H9 (cell line): ENCODE data around the gene HS6ST1. TPM values are rescaled to one million over a fixed set of nuclear protein-coding genes. Genes with fewer than 3 reads are reported as not detected.

Experiments used
- DNase-seq: peaks from one replicate; pipeline ENCODE4 v3.0.0-alpha.2; 2017
- H2AFZ ChIP-seq: one replicate; pipeline ENCODE4 v1.6.1; 2013; ENCODE audit warnings: mild to moderate bottlenecking, low read length, control low read depth, moderate library complexity
- H2AK5ac ChIP-seq: 2 replicates; pipeline ENCODE4 v1.6.1; 2013; ENCODE audit warnings: low read length, control low read depth, mixed read lengths; ENCODE audit not compliant: insufficient read length
- H2BK120ac ChIP-seq: one replicate; pipeline ENCODE4 v1.6.1; 2013; ENCODE audit warnings: low read depth, mild to moderate bottlenecking, low read length, control low read depth, inconsistent platforms; ENCODE audit not compliant: poor library complexity, severe bottlenecking
- H2BK12ac ChIP-seq: 2 replicates; pipeline ENCODE4 v1.6.1; 2013; ENCODE audit warnings: low read length, control low read depth, mixed read lengths, low read depth; ENCODE audit not compliant: insufficient read length
- H2BK15ac ChIP-seq: 2 replicates; pipeline ENCODE4 v1.6.1; 2013; ENCODE audit warnings: low read depth, low read length, control low read depth
- H2BK20ac ChIP-seq: one replicate; pipeline ENCODE4 v1.6.1; 2013; ENCODE audit warnings: low read depth, mild to moderate bottlenecking, low read length, control low read depth, inconsistent platforms; ENCODE audit not compliant: poor library complexity, severe bottlenecking
- H2BK5ac ChIP-seq: 2 replicates; pipeline ENCODE4 v1.6.1; 2013; ENCODE audit warnings: low read length, control low read depth, mixed read lengths; ENCODE audit not compliant: insufficient read length
- H3K14ac ChIP-seq: 2 replicates; pipeline ENCODE4 v1.6.1; 2013; ENCODE audit warnings: low read length, control low read depth; ENCODE audit not compliant: insufficient read depth
- H3K18ac ChIP-seq: 2 replicates; pipeline ENCODE4 v1.6.1; 2013; ENCODE audit warnings: low read depth, mild to moderate bottlenecking, mixed read lengths, low read length, control low read depth; ENCODE audit not compliant: insufficient read length
- H3K23ac ChIP-seq: 2 replicates; pipeline ENCODE4 v1.6.1; 2013; ENCODE audit warnings: low read length, control low read depth, mixed read lengths, low read depth; ENCODE audit not compliant: insufficient read length
- H3K23me2 ChIP-seq: 2 replicates; pipeline ENCODE4 v1.6.1; 2013; ENCODE audit warnings: low read depth, mild to moderate bottlenecking, mixed read lengths, low read length, control low read depth; ENCODE audit not compliant: insufficient read length, poor library complexity, severe bottlenecking
- H3K27ac ChIP-seq: 2 replicates; pipeline ENCODE4 v1.5.1; 2013; ENCODE audit warnings: low read length, control low read depth, mixed read lengths, low read depth; ENCODE audit not compliant: insufficient read length
- H3K27me3 ChIP-seq: 2 replicates; pipeline ENCODE4 v1.6.1; 2013; ENCODE audit warnings: low read length, control low read depth, inconsistent platforms; ENCODE audit not compliant: insufficient read depth
- H3K4ac ChIP-seq: 2 replicates; pipeline ENCODE4 v1.6.1; 2013; ENCODE audit warnings: low read depth, mild to moderate bottlenecking, control low read depth, inconsistent platforms, low read length, moderate library complexity
- H3K4me1 ChIP-seq: 2 replicates; pipeline ENCODE4 v1.6.1; 2013; ENCODE audit warnings: low read length, control low read depth, inconsistent platforms; ENCODE audit not compliant: insufficient read depth
- H3K4me2 ChIP-seq: 2 replicates; pipeline ENCODE4 v1.6.1; 2013; ENCODE audit warnings: low read length, control low read depth, mixed read lengths; ENCODE audit not compliant: insufficient read length, insufficient read depth
- H3K56ac ChIP-seq: 2 replicates; pipeline ENCODE4 v1.6.1; 2013; ENCODE audit warnings: low read depth, mild to moderate bottlenecking, mixed read lengths, low read length, control low read depth; ENCODE audit not compliant: insufficient read length
- H3K79me1 ChIP-seq: 2 replicates; pipeline ENCODE4 v1.6.1; 2013; ENCODE audit warnings: low read depth, mild to moderate bottlenecking, moderate library complexity, low read length, control low read depth, inconsistent platforms; ENCODE audit not compliant: insufficient read depth, poor library complexity, severe bottlenecking
- H3K79me2 ChIP-seq: 2 replicates; pipeline ENCODE4 v1.6.1; 2013; ENCODE audit warnings: low read length, control low read depth, inconsistent platforms; ENCODE audit not compliant: insufficient read depth
- H3K9ac ChIP-seq: 2 replicates; pipeline ENCODE4 v1.6.1; 2013; ENCODE audit warnings: low read length, control low read depth, mixed read lengths; ENCODE audit not compliant: insufficient read length; ENCODE audit errors: extremely low read depth
- H3K9me3 ChIP-seq: one replicate; pipeline ENCODE4 v1.6.1; 2013; ENCODE audit warnings: low read depth, low read length, inconsistent platforms; ENCODE audit not compliant: control insufficient read depth
- H3T11ph ChIP-seq: one replicate; pipeline ENCODE4 v1.6.1; 2013; ENCODE audit warnings: mild to moderate bottlenecking, low read length, control low read depth, inconsistent platforms
- H4K20me1 ChIP-seq: one replicate; pipeline ENCODE4 v1.6.1; 2013; ENCODE audit not compliant: control insufficient read depth, insufficient read length, insufficient read depth
- H4K5ac ChIP-seq: 2 replicates; pipeline ENCODE4 v1.6.1; 2013; ENCODE audit warnings: low read depth, mild to moderate bottlenecking, mixed read lengths, low read length, control low read depth; ENCODE audit not compliant: insufficient read length
- H4K8ac ChIP-seq: replicated peaks from 2 replicates; pipeline ENCODE4 v1.6.1; 2013; ENCODE audit warnings: low read length, control low read depth, mixed read lengths, low read depth; ENCODE audit not compliant: insufficient read length
- H4K91ac ChIP-seq: 2 replicates; pipeline ENCODE4 v1.6.1; 2013; ENCODE audit warnings: low read depth, mild to moderate bottlenecking, moderate library complexity, mixed read lengths, low read length, control low read depth; ENCODE audit not compliant: insufficient read length
- H3K27ac Mint-ChIP-seq, 3 experiments: 2 replicates in 2 of 3; 3 replicates in 1 of 3; pipeline ENCODE4 v1.8.0; 2020 to 2021; ENCODE audit warnings: mixed read lengths in 3 of 3, mild to moderate bottlenecking in 1 of 3, moderate library complexity in 1 of 3
- H3K27me3 Mint-ChIP-seq: 2 replicates; pipeline ENCODE4 v1.8.0; 2021; ENCODE audit warnings: low read depth, mild to moderate bottlenecking, moderate library complexity, mixed read lengths
- H3K36me3 Mint-ChIP-seq, 3 experiments: 2 replicates in 2 of 3; 3 replicates in 1 of 3; pipeline ENCODE4 v1.8.0; 2020 to 2021; ENCODE audit warnings: low read depth in 3 of 3, mixed read lengths in 3 of 3; ENCODE audit not compliant: insufficient read depth in 1 of 3
- H3K4me1 Mint-ChIP-seq, 2 experiments: 2 replicates each; pipeline ENCODE4 v1.8.0; 2020; ENCODE audit warnings: mixed read lengths in 2 of 2
- H3K4me3 Mint-ChIP-seq, 2 experiments: 2 replicates in 1 of 2; 3 replicates in 1 of 2; pipeline ENCODE4 v1.8.0; 2020 to 2021; ENCODE audit warnings: mild to moderate bottlenecking in 2 of 2, mixed read lengths in 2 of 2, moderate library complexity in 1 of 2
- H3K9me3 Mint-ChIP-seq, 2 experiments: 2 replicates in 1 of 2; 3 replicates in 1 of 2; pipeline ENCODE4 v1.8.0; 2020; ENCODE audit warnings: mild to moderate bottlenecking in 2 of 2, mixed read lengths in 2 of 2, moderate library complexity in 1 of 2
- WGBS: extraction: QIAGEN DNeasy Blood & Tissue Kit; methylation state at CpG from one replicate; pipeline ENCODE4 v1.1.7; 2013; ENCODE audit warnings: missing lambda C conversion rate, low lambda C conversion rate, mixed read lengths; ENCODE audit not compliant: insufficient read length; ENCODE audit errors: extremely low coverage; 5-methylcytosine and 5-hydroxymethylcytosine counted together
- total RNA-seq: library from RNA; stranded (reverse); gene quantifications from 2 replicates; pipeline ENCODE4 v1.2.1, GENCODE V29; 2021
- TF ChIP-seq, protein P1 (sequence below): fragments of 200-600 bp; sonication (generic); conservative IDR thresholded peaks from 3 replicates; pipeline ENCODE4 v1.8.0; 2021; ENCODE audit warnings: antibody characterized with exemption, mild to moderate bottlenecking

HS6ST1 gene
- total RNA-seq, 1 experiment from 2014 or later = 60.2 TPM

DNA sequence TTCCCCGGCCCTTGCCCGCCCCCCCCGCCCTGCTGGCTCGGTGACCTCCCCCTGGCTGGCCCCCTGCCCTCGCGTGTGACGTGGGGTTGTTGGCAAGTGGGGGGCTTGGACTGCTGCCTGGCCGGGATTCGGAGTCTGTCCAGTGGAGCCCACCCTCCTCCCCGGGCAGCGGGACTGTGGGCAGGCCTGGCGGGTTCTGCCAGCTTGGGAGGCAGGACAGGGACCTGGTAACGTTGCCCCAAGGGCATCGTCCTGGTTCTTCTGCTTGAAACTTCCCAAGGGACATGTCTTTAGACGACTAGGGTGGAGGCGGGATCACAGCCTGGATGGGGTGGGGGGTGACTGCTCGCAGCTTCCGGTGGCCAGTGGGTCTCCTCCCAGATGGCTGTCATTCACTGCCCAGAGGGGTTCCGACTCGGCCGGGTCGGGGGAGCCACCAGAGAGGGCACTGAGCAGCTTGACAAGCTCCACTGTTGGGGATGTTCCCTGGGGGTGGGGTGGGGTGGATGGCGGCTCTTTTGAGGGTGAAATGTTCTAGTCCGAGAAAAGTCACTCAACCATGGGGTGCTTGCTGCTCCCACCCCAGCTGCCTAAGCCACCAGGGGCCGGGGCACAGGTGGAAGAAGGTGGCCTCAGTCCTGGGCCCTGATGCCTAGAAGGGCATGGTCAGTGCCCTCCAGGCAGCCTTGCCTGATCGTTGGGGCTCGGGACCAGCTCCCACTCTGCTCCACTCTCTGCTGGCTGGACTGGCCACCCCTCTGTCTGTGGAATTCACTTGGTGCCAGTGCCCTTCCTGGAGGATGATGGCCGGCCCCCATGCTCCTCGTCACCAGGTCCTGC is 4.3 kb upstream of the HS6ST1 start:
- H3K36me3 Mint-ChIP-seq = no peaks in the 10 kb centered on the region
- Histone ChIP-seq H3K4me1 (no peaks in the 10 kb centered on the region), H3K23ac (no peak overlapping the region), H3K27me3 (no peaks in the 10 kb centered on the region; the same call in 1 of the 2 replicates), H2BK5ac (no peak overlapping the region), H2AFZ (no peak overlapping the region), H3K9me3 (no peaks in the 10 kb centered on the region), H3K4ac (no peak overlapping the region), H2BK120ac (no peak overlapping the region), H2BK20ac (no peak overlapping the region), H2BK12ac (no peak overlapping the region), H3K27ac (no peak overlapping the region), H3T11ph (no peak overlapping the region), H3K56ac (no peak overlapping the region), H4K91ac (no peak overlapping the region), H3K9ac (no peak overlapping the region), H3K23me2 (peaks cover 4% of the 10 kb centered on the region), H4K5ac (no peak overlapping the region), H3K79me1 (no peaks in the 10 kb centered on the region), H3K79me2 (no peaks in the 10 kb centered on the region), H4K20me1 (no peaks in the 10 kb centered on the region), H4K8ac (no peak overlapping the region), H3K4me2 (no peak overlapping the region), H3K18ac (no peak overlapping the region), H2AK5ac (no peak overlapping the region), H2BK15ac (no peak overlapping the region), H3K14ac (no peak overlapping the region)
- TF ChIP-seq, protein P1, sequence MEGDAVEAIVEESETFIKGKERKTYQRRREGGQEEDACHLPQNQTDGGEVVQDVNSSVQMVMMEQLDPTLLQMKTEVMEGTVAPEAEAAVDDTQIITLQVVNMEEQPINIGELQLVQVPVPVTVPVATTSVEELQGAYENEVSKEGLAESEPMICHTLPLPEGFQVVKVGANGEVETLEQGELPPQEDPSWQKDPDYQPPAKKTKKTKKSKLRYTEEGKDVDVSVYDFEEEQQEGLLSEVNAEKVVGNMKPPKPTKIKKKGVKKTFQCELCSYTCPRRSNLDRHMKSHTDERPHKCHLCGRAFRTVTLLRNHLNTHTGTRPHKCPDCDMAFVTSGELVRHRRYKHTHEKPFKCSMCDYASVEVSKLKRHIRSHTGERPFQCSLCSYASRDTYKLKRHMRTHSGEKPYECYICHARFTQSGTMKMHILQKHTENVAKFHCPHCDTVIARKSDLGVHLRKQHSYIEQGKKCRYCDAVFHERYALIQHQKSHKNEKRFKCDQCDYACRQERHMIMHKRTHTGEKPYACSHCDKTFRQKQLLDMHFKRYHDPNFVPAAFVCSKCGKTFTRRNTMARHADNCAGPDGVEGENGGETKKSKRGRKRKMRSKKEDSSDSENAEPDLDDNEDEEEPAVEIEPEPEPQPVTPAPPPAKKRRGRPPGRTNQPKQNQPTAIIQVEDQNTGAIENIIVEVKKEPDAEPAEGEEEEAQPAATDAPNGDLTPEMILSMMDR = no peak
- H3K27me3 Mint-ChIP-seq = peaks cover 24% of the 10 kb centered on the region
- H3K4me3 Mint-ChIP-seq = peak overlapping the region; percentile 52 to 69
- peaks cover 13 to 23% of the 10 kb centered on the region in 2 experiments for H3K4me1 Mint-ChIP-seq
- peak; percentile 57 for DNase-seq
- no CpG with 5 or more reads among the region's 29 CpGs for WGBS
- H3K9me3 Mint-ChIP-seq = no peaks in the 10 kb centered on the region; a peak in 1 of 5 replicates
- no peak overlapping the region; a peak in 1 of 7 replicates for H3K27ac Mint-ChIP-seq
